GM19397 (cell line): ENCODE results near the gene REEP6.
"Not testable (repeated sequence)": the region's sequence is repeated elsewhere in the genome, so short reads cannot be mapped to it uniquely, and the experiment has no call there.

Source experiments
- ATAC-seq: cut with Tn5 transposase; IDR thresholded peaks from one replicate; pipeline ENCODE4 v1.9.1; 2021; ENCODE audit warnings: mild to moderate bottlenecking, moderate library complexity; ENCODE audit not compliant: unreplicated experiment

The REEP6 gene

GRCh38 chr19:1471515-1472160 is 19.3 kb upstream of the REEP6 start:
- ATAC-seq = no peak

GRCh38 chr19:1472231-1473084 is 18.5 kb upstream of the REEP6 start:
- ATAC-seq = no peak

- no peak for ATAC-seq
Observed at GRCh38 chr19:1473085-1473851, 17.7 kb upstream of the REEP6 start.

- ATAC-seq = no peak
Observed at GRCh38 chr19:1474011-1474764, 16.8 kb upstream of the REEP6 start.

GRCh38 chr19:1474765-1475351 is 16.1 kb upstream of the REEP6 start:
- ATAC-seq = no peak

GRCh38 chr19:1475751-1476437 is 15.1 kb upstream of the REEP6 start:
- no peak for ATAC-seq

- not testable (repeated sequence) for ATAC-seq
Observed at GRCh38 chr19:1477056-1477455, 13.9 kb upstream of the REEP6 start.

- ATAC-seq = peak; percentile 88
Observed at GRCh38 chr19:1478934-1479707, 11.9 kb upstream of the REEP6 start, which contains the start of gene C19orf25. TSS of gene C19orf25 (minus strand) at chr19:1479215. CDS start at chr19:1478903, 312 bp downstream.

GRCh38 chr19:1481224-1481892 is 9.6 kb upstream of the REEP6 start:
- no peak for ATAC-seq

- no peak for ATAC-seq
Observed at GRCh38 chr19:1481893-1482360, 9.1 kb upstream of the REEP6 start.

- no peak for ATAC-seq
Observed at GRCh38 chr19:1482361-1483130, 8.4 kb upstream of the REEP6 start.

GRCh38 chr19:1483131-1483978 is 7.6 kb upstream of the REEP6 start:
- no peak for ATAC-seq

GRCh38 chr19:1483979-1484428 is 7.0 kb upstream of the REEP6 start:
- no peak for ATAC-seq

GRCh38 chr19:1486720-1487575 is 4.0 kb upstream of the REEP6 start:
- no peak for ATAC-seq

- no peak for ATAC-seq
Observed at GRCh38 chr19:1487576-1488281, 3.3 kb upstream of the REEP6 start.
